Right ventricle myocardium inferior (tissue), 1 donor: ENCODE measurements around the gene USH2A. TPM values are rescaled to one million over a fixed set of nuclear protein-coding genes. Genes with fewer than 3 reads are reported as not detected.

Experiments
- ATAC-seq: fragments of 200-7000 bp; cut with Tn5 transposase; one replicate; pipeline ENCODE4 v1.9.1; 2020; ENCODE audit warnings: mild to moderate bottlenecking, moderate library complexity
- DNase-seq: peaks from one replicate; pipeline ENCODE4 v3.0.0; 2021; ENCODE audit errors: missing footprints
- intact Hi-C: fragments of 100-400 bp; cut with DNase I; formaldehyde crosslinking; loops from one replicate; pipeline ENCODE4 v1.11.0; 2022
- total RNA-seq: library from RNA; stranded (reverse); fragmentation: NEBNext Ultra II Directional; extraction: Animal tissue kit (Norgen Biotek cat#: 25700); gene quantifications from one replicate; pipeline ENCODE4 v1.2.1, GENCODE V29; 2021
- donor health status: DM: no; HTN: yes; CAD: no; lungs with severe emphysema.

The USH2A gene
- total RNA-seq, 1 donor from 2014 or later = 1.3 TPM

GRCh38 chr1:216306830-216307229, 116.4 kb downstream of the USH2A start:
- intact Hi-C loops = no loop called here
- DNase-seq (no peak), ATAC-seq (no peak)

GRCh38 chr1:216303690-216304089, 119.6 kb downstream of the USH2A start:
- DNase-seq = no peak
- intact Hi-C loops = no loop called here
- ATAC-seq = no peak

GRCh38 chr1:216293683-216294082, 129.6 kb downstream of the USH2A start:
- DNase-seq (no peak), ATAC-seq (no peak)
- intact Hi-C loops = no loop called here

- ATAC-seq (no peak), DNase-seq (no peak)
- intact Hi-C loops = no loop called here
Observed at GRCh38 chr1:216290074-216290473, 133.2 kb downstream of the USH2A start.

- no peak for ATAC-seq
- intact Hi-C loops = no loop called here
- no peak for DNase-seq
Observed at GRCh38 chr1:216285052-216285451, 138.2 kb downstream of the USH2A start.

- ATAC-seq = no peak
- intact Hi-C loops = no loop called here
- DNase-seq = no peak
Observed at GRCh38 chr1:216281757-216282156, 141.5 kb downstream of the USH2A start.

- DNase-seq (no peak), ATAC-seq (no peak)
- intact Hi-C loops = no loop called here
Observed at GRCh38 chr1:216270086-216270773, 153.0 kb downstream of the USH2A start.

- ATAC-seq = no peak
- DNase-seq = no peak
- intact Hi-C loops = no loop called here
Observed at GRCh38 chr1:216261631-216262030, 161.6 kb downstream of the USH2A start.

- intact Hi-C loops = no loop called here
- no peak for DNase-seq
- no peak for ATAC-seq
Observed at GRCh38 chr1:216258856-216259255, 164.4 kb downstream of the USH2A start.

GRCh38 chr1:216258386-216258785, 164.9 kb downstream of the USH2A start:
- DNase-seq (no peak), ATAC-seq (no peak)
- intact Hi-C loops = no loop called here

- intact Hi-C loops = no loop called here
- ATAC-seq (no peak), DNase-seq (no peak)
Observed at GRCh38 chr1:216250861-216251260, 172.4 kb downstream of the USH2A start.

GRCh38 chr1:216248628-216249027, 174.6 kb downstream of the USH2A start:
- no peak for ATAC-seq
- no peak for DNase-seq
- intact Hi-C loops = no loop called here

- no peak for ATAC-seq
- intact Hi-C loops = no loop called here
- DNase-seq = no peak
Observed at GRCh38 chr1:216247937-216248336, 175.3 kb downstream of the USH2A start.

GRCh38 chr1:216246577-216247203, 176.6 kb downstream of the USH2A start:
- intact Hi-C loops = no loop called here
- no peak for ATAC-seq

GRCh38 chr1:216238844-216239243, 184.4 kb downstream of the USH2A start:
- DNase-seq = no peak
- intact Hi-C loops = no loop called here
- ATAC-seq = no peak

More at GRCh38 chr1:216246577-216247203, 176.6 kb downstream of the USH2A start:
- no peak for DNase-seq

GRCh38 chr1:216237927-216238542, 185.2 kb downstream of the USH2A start:
- peak; percentile 50 for DNase-seq
- intact Hi-C loops = no loop called here
- ATAC-seq = no peak

- no peak for DNase-seq
- intact Hi-C loops = no loop called here
- no peak for ATAC-seq
Observed at GRCh38 chr1:216224233-216224632, 199.0 kb downstream of the USH2A start.

- intact Hi-C loops = no loop called here
- no peak for DNase-seq
- ATAC-seq = no peak
Observed at GRCh38 chr1:216223486-216223885, 199.8 kb downstream of the USH2A start.

- intact Hi-C loops = no loop called here
- ATAC-seq (no peak), DNase-seq (no peak)
Observed at GRCh38 chr1:216222288-216222687, 201.0 kb downstream of the USH2A start.

- DNase-seq = no peak
- ATAC-seq = peak; percentile 76
- intact Hi-C loops = no loop called here
Observed at GRCh38 chr1:216221260-216221700, 202.0 kb downstream of the USH2A start.
